Stimulated activated CD8-positive, alpha-beta memory T cell treated with anti-CD3 and anti-CD28 coated beads, Interleukin-4, amount 100 ng/mL, for 24 hours (primary cell): ENCODE measurements around the gene ECEL1.

Experiments
- DNase-seq: peaks from one replicate; pipeline ENCODE4 v3.0.0-alpha.2; 2020; ENCODE audit warnings: low read depth

Gene ECEL1

GRCh38 chr2:232483923-232484627 lies 3.6 kb downstream of the ECEL1 start:
- no peak for DNase-seq

GRCh38 chr2:232483311-232483922 lies 4.2 kb downstream of the ECEL1 start:
- DNase-seq: no peak

GRCh38 chr2:232482301-232483238 lies 5.1 kb downstream of the ECEL1 start:
- no peak for DNase-seq

- DNase-seq: no peak
These were observed 6.1 kb downstream of the ECEL1 start for GRCh38 chr2:232481322-232482140.

GRCh38 chr2:232480201-232481190 lies 7.1 kb downstream of the ECEL1 start:
- DNase-seq: no peak

- DNase-seq: no peak
These were observed 8.1 kb downstream of the ECEL1 start for GRCh38 chr2:232479341-232480200.

- DNase-seq: no peak
These were observed 8.9 kb downstream of the ECEL1 start for GRCh38 chr2:232478571-232479340.

- DNase-seq: no peak
These were observed 9.7 kb downstream of the ECEL1 start for GRCh38 chr2:232477751-232478510.

- no peak for DNase-seq
These were observed 10.8 kb downstream of the ECEL1 start for GRCh38 chr2:232476791-232477190.

GRCh38 chr2:232476045-232476444 lies 11.6 kb downstream of the ECEL1 start:
- no peak for DNase-seq

- no peak for DNase-seq
These were observed 14.2 kb downstream of the ECEL1 start for GRCh38 chr2:232473467-232473890.

- no peak for DNase-seq
These were observed 21.4 kb downstream of the ECEL1 start for GRCh38 chr2:232466221-232466620.

- no peak for DNase-seq
These were observed 22.6 kb downstream of the ECEL1 start for GRCh38 chr2:232465061-232465460.

GRCh38 chr2:232464544-232464885 lies 23.1 kb downstream of the ECEL1 start:
- no peak for DNase-seq

GRCh38 chr2:232463701-232464543 lies 23.7 kb downstream of the ECEL1 start:
- DNase-seq: no peak

GRCh38 chr2:232460171-232460570 lies 27.5 kb downstream of the ECEL1 start:
- DNase-seq: no peak

GRCh38 chr2:232459419-232460035 lies 28.1 kb downstream of the ECEL1 start:
- DNase-seq: no peak
